GM18858 (cell line): Measurements from ENCODE around the gene BMP7.
"Not testable (repeated sequence)": the region's sequence is repeated elsewhere in the genome, so short reads cannot be mapped to it uniquely, and the experiment has no call there.

ENCODE experiments used
- ATAC-seq: cut with Tn5 transposase; IDR thresholded peaks from one replicate; pipeline ENCODE4 v1.9.1; 2021; ENCODE audit not compliant: unreplicated experiment

BMP7 gene

GRCh38 chr20:57267158-57267821, 849 bp upstream of the BMP7 start:
- ATAC-seq: no peak

- ATAC-seq: no peak
Measured at GRCh38 chr20:57265997-57266290, 497 bp downstream of the BMP7 start.

- ATAC-seq: no peak
Measured at GRCh38 chr20:57265336-57265996, 975 bp downstream of the BMP7 start.

GRCh38 chr20:57264908-57265335, 1.5 kb downstream of the BMP7 start:
- ATAC-seq: not testable (repeated sequence)

DNA sequence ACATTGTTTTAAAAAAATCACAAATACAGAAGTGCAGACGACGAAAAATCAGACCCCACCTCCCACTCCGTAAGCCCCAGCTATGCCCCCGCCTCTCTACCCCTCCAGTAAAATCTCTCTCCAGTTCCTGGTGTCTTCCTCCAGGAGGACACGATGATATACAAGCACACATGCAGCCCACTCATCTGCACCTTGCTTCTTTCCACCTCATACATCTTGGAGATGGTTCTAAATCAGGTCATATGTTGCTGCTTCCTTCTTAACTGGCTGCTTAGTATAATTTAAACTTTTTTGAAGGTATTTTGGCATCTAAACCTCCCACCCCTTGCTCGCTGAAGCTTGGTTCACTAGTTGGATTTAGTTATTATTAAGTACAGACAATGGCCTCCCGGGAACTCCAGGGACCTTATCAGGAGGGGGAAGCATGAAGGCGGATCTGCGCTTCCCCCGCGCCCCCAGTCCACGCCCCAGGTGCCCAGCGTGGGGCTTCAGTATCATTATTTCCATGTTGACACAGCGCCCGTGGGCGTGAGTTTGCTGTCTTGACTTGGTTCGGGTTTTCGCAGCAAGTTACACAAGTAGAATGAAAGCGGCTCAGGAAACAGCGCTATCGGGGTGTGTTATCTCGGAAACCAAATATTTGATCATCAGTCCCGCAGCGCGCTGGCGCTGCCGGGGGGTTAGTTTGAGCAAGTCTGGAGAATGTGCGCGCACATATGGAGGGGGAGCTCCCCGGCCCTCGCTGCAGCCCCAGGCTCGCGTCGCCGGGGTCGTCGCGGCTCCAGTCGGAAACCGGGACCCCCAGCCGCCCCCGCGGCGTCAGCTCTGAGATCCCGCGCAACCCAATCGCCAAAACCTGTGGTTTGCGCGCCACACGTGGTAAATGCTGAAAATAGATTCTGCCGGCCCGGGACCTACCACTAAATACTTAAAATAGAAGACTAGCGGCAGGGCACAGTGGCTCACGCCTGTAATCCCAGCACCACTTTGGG, 2.3 kb downstream of the BMP7 start:
- ATAC-seq: no peak

DNA sequence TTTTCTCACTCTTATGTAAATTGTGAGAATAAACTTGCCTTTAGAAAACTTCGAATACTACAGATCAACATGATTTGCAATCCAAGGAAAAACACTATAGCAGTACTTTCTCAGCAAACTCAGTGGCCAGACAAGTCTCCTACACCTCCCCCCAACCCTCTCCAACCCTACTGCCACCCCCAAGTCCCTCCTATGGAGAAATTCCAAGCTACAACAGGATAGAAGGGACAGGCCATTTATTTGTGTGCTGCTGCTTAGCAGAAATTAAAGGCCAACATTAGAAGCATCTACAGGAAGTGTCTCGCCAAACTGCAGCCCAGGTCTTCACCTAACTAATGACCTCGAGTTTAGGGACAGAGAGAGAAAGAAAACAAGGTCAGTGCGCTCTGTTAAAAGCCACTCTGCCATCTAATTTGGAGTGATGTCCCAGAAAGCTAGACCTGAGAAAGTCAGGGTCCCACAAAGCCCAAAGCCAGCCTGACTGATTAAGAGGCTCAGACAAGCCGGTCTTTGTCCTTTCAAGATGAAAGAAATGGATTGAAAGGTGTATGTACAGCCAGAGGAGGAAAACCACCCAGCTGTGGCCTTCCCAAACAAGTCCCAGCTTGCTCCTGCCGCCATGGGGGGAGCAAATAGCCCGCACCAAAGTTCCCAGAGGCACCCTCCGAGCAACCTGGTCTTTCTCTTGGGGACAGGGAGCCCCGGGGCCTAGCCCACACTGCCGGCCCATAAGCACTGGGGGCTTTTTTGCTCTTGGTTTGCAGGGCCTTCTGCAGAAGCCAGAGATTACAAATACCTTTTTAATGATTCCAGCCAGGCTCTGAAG, 3.4 kb downstream of the BMP7 start:
- no peak for ATAC-seq

DNA sequence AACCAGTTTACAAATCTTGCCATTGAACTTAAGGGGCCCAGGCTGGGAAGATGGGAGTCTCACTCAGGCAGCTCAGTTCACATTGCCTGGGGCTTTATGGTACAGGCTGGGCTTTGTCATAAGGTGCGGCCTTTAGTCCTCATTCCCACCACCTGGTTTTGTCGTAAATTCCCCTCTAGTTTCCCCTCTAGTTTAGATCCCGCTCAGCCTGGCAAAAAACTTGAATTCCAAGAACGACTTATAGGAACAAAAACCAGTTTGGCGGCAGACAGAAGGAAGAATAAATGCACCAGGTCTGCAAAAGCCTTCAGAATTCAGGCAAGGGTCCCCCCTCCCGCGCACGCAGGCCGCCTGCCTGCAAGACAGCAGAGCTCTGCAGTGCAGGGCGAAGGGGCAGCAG, 4.1 kb downstream of the BMP7 start:
- no peak for ATAC-seq

GRCh38 chr20:57261457-57262251, 4.8 kb downstream of the BMP7 start:
- no peak for ATAC-seq

DNA sequence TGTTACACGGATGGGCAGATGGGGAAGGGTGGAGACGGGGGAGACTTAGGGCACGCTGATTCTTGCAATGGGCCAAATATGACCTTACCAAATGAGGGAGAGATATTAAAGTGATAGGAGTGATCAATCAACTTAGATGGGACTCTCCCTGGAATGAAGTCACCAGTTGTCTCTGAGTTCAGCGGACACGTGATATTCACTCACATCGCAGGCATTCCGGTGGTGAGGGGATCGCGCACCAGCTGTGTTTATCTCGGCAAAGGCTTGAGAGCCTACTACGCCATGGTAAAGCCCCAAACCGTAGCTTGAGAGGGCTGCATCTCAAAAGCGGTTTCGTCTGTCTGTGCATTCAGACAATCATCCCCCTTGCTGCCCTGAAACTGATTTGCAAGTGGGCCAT, 5.5 kb downstream of the BMP7 start:
- no peak for ATAC-seq

GRCh38 chr20:57259938-57260921, 6.2 kb downstream of the BMP7 start:
- ATAC-seq: no peak

- ATAC-seq: no peak
Measured at GRCh38 chr20:57259121-57259937, 7.1 kb downstream of the BMP7 start.

- ATAC-seq: no peak
Measured at GRCh38 chr20:57257701-57258453, 8.6 kb downstream of the BMP7 start.

GRCh38 chr20:57256908-57257307, 9.5 kb downstream of the BMP7 start:
- ATAC-seq: no peak

DNA sequence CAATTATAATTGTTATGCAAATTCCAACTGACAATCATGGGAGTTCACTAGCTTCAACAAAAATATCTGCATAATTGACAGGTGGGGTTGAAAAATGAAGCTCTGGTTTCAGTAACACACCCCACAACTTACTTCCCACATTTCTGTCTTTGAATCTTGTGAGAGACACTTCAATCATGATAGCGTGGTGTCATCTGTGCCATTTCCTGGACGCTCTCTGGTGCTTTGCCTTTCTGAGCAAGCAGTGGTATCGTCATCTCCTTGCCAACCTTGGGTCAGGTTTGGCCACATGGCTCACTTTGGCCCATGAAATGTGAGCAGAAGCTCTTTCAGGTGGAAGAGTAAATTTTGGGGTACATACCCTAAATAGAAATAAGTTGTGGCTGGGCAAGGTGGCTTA, 10.2 kb downstream of the BMP7 start:
- no peak for ATAC-seq

- ATAC-seq: no peak
Measured at GRCh38 chr20:57255183-57255582, 11.3 kb downstream of the BMP7 start.

DNA sequence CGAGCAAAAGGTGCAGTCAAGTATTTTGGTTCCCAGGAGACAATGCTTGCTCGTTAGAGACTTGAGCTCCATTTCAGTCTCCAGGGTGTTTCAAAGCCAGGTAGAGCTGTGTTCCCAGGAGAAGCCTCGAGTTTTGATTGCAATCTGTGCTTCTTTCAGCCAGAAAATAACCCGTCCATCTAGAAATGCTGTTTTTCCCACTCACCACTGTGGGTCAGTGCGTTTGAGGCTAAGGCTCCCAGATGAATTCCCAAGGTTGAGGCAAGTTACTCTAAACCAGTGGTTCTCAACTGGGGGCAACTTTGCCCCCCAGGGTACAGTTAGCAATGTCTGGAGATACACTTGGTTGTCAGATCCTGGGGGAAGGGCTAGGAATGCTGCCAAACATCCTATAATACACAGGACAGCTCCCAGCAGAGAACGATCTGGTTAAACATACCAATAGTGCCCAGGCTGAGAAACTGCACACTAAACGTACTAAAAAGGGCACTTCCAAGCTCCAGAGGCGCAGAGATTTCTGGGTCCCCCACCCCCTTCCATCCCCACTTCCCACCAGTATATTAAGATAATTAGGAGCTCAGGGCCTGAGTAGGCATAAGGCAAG, 13.8 kb downstream of the BMP7 start:
- ATAC-seq: no peak

DNA sequence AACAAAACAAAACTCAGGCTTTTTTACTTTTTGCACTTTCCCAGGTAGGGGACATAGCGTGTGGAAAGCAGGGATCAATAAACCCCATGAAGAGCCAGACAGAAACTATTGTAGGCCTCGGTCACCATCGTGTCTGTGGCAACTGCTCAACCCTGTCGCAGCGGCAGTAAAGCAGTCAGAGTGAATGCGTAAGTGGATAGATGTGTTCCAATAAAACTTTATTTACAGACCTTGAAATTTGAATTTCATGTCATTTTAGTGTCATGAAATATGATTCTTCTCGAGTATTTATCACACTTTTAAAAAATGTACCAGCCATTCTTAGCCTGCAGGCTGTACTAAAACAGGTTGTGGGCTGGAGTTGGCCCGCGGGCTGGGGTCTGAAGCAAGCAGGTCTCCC, 14.5 kb downstream of the BMP7 start:
- ATAC-seq: no peak
